BLaER1 treated with 17β-estradiol and CSF1 and Interleukin-3, amounts not matched to agents 10 nM and 100 nM (cell line): ENCODE data around the gene SALL3.
"Not testable (repeated sequence)": the region's sequence is repeated elsewhere in the genome, so short reads cannot be mapped to it uniquely, and the experiment has no call there.

Source experiments
- H3K27ac ChIP-seq, 11 experiments: shearing (Covaris generic); formaldehyde crosslinking; 2 replicates each; pipeline ENCODE4 v1.8.1; 2022
- H3K27me3 ChIP-seq, 11 experiments: shearing (Covaris generic); formaldehyde crosslinking; 2 replicates each; pipeline ENCODE4 v1.8.1; 2022
- H3K36me3 ChIP-seq, 11 experiments: shearing (Covaris generic); formaldehyde crosslinking; 2 replicates each; pipeline ENCODE4 v1.8.1; 2022
- H3K4me1 ChIP-seq, 10 experiments: shearing (Covaris generic); formaldehyde crosslinking; 2 replicates each; pipeline ENCODE4 v1.8.1; 2022
- H3K4me2 ChIP-seq, 11 experiments: shearing (Covaris generic); formaldehyde crosslinking; 2 replicates each; pipeline ENCODE4 v1.8.1; 2022
- H3K4me3 ChIP-seq, 10 experiments: shearing (Covaris generic); formaldehyde crosslinking; 2 replicates each; pipeline ENCODE4 v1.8.1; 2022
- H3K9ac ChIP-seq, 11 experiments: shearing (Covaris generic); formaldehyde crosslinking; 2 replicates each; pipeline ENCODE4 v1.8.1; 2022
- H3K9me3 ChIP-seq, 11 experiments: shearing (Covaris generic); formaldehyde crosslinking; replicated peaks in 1 of 11; 2 replicates each; pipeline ENCODE4 v1.8.1; 2022
- H4K20me1 ChIP-seq, 11 experiments: shearing (Covaris generic); formaldehyde crosslinking; 2 replicates each; pipeline ENCODE4 v1.8.1; 2022
- Cebpa-rat ChIP-seq, 11 experiments: shearing (Covaris generic); IDR thresholded peaks; 2 replicates each; pipeline ENCODE4 v1.8.1; 2022

The SALL3 gene

DNA sequence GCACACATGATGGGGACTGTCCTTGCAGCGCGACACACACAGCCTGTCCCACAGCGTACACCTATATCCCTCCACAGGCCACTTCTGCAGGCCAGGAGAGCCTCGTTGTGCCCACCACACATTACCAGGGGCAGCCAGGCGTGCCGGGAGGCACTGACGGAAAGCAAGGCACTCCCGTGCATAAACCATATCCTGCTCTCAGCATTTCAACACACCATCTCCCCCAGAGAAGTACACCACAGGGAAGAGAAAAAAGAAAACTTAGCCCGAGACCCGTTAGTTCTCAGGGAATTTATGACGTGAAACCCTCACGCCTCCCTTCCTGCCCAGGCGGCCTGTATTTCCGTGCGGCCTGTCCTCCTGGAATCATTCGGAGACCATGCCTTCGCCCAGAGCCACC, 24.6 kb upstream of the SALL3 start:
- Histone ChIP-seq H3K4me3 (no peak overlapping the region), H3K27me3 (no peaks in the 10 kb centered on the region), H3K36me3 (0 out of 22 replicates have a peak, but pooled peaks cover 0 to 3% (median 0%) of the 10 kb centered on the region in 11 experiments), H4K20me1 (no peaks in the 10 kb centered on the region), H3K27ac (no peak overlapping the region), H3K4me2 (peak overlapping the region in 4 of 11 experiments; percentile 0 to 15 (median 12); a peak in 4 of 22 replicates), H3K9me3 (peaks cover 18 to 37% (median 31%) of the 10 kb centered on the region in 11 experiments), H3K4me1 (peaks cover 0 to 14% (median 5%) of the 10 kb centered on the region in 10 experiments; a peak in 7 of 20 replicates), H3K9ac (no peak overlapping the region)
- TF ChIP-seq Cebpa-rat (IDR thresholded peaks at IDR 0.05): no peak

DNA sequence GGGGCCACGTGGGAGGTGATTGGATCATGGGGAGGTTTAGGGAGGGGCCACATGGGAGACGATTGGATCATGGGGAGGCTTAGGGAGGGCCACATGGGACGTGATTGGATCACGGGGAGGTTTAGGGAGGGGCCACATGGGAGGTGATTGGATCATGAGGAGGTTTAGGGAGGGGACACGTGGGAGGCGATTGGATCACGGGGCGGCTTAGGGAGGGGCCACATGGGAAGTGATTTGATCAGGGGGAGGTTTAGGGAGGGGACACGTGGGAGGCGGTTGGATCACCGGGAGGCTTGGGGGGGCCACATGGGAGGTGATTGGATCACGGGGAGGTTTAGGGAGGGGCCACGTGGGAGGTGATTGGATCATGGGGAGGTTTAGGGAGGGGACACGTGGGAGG, 22.5 kb upstream of the SALL3 start:
- TF ChIP-seq Cebpa-rat (IDR thresholded peaks at IDR 0.05): no peak

DNA sequence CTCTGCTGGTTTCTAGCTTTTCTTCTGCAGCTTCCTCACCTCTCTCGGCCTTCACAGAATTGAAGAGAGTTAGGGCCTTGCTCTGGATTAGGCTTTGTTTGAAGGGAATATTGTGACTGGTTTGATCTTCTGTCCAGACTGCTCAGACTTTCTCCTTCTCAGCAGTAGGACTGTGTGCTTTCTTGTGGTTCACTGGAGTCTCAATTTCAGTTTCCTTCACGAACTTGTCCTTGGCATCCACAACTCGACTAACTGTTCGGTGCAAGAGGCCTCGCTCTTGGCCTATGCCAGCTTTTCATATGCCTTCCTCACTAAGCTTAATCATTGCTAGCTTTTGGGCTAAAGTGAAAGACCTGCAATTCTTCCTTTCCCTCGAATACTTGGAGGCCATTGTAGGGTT, 18.9 kb upstream of the SALL3 start:
- H3K4me2 ChIP-seq: no peak overlapping the region

More for the DNA sequence above, 22.5 kb upstream of the SALL3 start:
- Histone ChIP-seq H3K27ac (no peak overlapping the region), H3K9me3 (peaks cover 6 to 18% (median 13%) of the 10 kb centered on the region in 11 experiments; a peak in 20 of 22 replicates), H3K4me3 (no peak overlapping the region), H3K4me1 (peaks cover 0 to 14% (median 5%) of the 10 kb centered on the region in 10 experiments; a peak in 7 of 20 replicates), H3K9ac (no peak overlapping the region), H3K27me3 (no peaks in the 10 kb centered on the region), H3K4me2 (no peak overlapping the region), H4K20me1 (no peaks in the 10 kb centered on the region), H3K36me3 (no peaks in the 10 kb centered on the region)

DNA sequence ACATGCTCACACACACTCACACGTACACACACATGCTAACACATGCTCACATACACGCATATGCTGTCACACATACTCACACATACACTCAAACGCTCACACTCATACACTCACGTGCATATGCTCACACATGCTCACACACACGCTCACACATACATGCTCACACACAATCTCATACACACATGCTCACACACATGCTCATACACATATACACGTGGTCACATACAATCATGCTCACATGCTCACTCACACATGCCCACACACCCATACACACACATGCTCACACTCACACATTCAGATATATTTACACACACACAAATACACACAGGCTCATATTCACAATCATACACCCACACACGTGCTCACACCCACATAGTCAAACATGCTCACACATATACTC, 17.5 kb upstream of the SALL3 start:
- no peak for TF ChIP-seq Cebpa-rat (IDR thresholded peaks at IDR 0.05)
- H3K27me3 ChIP-seq: no peaks in the 10 kb centered on the region
- H3K27ac ChIP-seq: no peak overlapping the region
- H3K36me3 ChIP-seq: no peaks in the 10 kb centered on the region
- H3K4me3 ChIP-seq: no peak overlapping the region
- H4K20me1 ChIP-seq: no peaks in the 10 kb centered on the region
- no peak overlapping the region for H3K9ac ChIP-seq
- H3K4me2 ChIP-seq: no peak overlapping the region
- peaks cover 0 to 21% (median 10%) of the 10 kb centered on the region in 10 experiments; a peak in 14 of 20 replicates for H3K4me1 ChIP-seq
- peaks cover 0 to 15% (median 7%) of the 10 kb centered on the region in 11 experiments; a peak in 8 of 22 replicates for H3K9me3 ChIP-seq

More for the DNA sequence above, 18.9 kb upstream of the SALL3 start:
- Histone ChIP-seq H3K9me3 (peaks cover 0 to 16% (median 8%) of the 10 kb centered on the region in 11 experiments; a peak in 8 of 22 replicates), H3K27me3 (no peaks in the 10 kb centered on the region), H3K4me1 (peaks cover 0 to 11% (median 0%) of the 10 kb centered on the region in 10 experiments; a peak in 4 of 20 replicates), H3K9ac (no peak overlapping the region), H4K20me1 (no peaks in the 10 kb centered on the region), H3K4me3 (no peak overlapping the region), H3K36me3 (no peaks in the 10 kb centered on the region), H3K27ac (no peak overlapping the region)
- TF ChIP-seq Cebpa-rat (IDR thresholded peaks at IDR 0.05): no peak

DNA sequence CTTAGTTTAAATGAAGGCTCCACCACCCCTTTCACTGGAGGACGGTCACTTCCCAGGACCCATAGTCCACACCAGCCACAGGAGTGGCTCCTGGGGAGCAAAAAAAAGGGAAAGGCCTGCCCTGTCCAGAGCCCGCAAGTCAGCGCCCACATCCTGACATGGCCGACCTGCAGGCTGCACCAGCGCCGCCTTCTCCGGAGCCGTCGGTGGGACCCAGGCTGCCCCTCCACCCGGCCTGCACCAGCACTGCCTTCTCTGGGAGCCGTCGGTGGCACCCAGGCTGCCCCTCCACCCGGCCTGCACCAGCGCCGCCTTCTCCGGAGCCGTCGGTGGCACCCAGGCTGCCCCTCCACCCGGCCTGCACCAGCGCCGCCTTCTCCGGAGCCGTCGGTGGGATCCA, 14.9 kb upstream of the SALL3 start:
- H3K27me3 ChIP-seq, H3K9me3 ChIP-seq, H3K27ac ChIP-seq, H3K9ac ChIP-seq, H3K4me3 ChIP-seq, H4K20me1 ChIP-seq, H3K36me3 ChIP-seq, H3K4me2 ChIP-seq: not testable (repeated sequence)
- H3K4me1 ChIP-seq: peaks cover 0 to 19% (median 12%) of the 10 kb centered on the region in 10 experiments; a peak in 14 of 20 replicates

DNA sequence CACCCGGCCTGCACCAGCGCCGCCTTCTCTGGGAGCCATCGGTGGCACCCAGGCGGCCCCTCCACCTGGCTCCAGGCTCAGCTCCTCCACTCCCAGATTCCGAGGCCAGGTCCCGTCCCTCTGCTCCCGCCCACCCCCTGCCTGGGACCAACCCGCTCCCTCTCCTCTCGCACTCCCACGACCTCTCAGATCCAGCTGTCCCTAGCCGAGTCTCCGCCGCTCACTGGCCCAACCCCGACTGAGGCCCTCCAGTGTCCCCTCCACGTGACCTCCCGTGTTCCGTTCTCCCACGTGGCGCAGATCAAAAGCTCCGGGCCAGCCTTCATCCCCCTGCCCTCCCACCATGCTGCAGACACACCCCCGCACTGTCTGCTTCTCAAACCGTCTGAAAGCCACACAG, 14.4 kb upstream of the SALL3 start:
- H3K4me2 ChIP-seq: no peak overlapping the region
- peaks cover 0 to 19% (median 12%) of the 10 kb centered on the region in 10 experiments; a peak in 14 of 20 replicates for H3K4me1 ChIP-seq
- no peaks in the 10 kb centered on the region for H4K20me1 ChIP-seq
- no peak for TF ChIP-seq Cebpa-rat (IDR thresholded peaks at IDR 0.05)
- H3K27me3 ChIP-seq: no peaks in the 10 kb centered on the region
- no peaks in the 10 kb centered on the region for H3K36me3 ChIP-seq
- H3K9ac ChIP-seq: no peak overlapping the region
- H3K9me3 ChIP-seq: peaks cover 0 to 8% (median 3%) of the 10 kb centered on the region in 11 experiments; a peak in 2 of 22 replicates
- H3K4me3 ChIP-seq: no peak overlapping the region
- H3K27ac ChIP-seq: no peak overlapping the region

DNA sequence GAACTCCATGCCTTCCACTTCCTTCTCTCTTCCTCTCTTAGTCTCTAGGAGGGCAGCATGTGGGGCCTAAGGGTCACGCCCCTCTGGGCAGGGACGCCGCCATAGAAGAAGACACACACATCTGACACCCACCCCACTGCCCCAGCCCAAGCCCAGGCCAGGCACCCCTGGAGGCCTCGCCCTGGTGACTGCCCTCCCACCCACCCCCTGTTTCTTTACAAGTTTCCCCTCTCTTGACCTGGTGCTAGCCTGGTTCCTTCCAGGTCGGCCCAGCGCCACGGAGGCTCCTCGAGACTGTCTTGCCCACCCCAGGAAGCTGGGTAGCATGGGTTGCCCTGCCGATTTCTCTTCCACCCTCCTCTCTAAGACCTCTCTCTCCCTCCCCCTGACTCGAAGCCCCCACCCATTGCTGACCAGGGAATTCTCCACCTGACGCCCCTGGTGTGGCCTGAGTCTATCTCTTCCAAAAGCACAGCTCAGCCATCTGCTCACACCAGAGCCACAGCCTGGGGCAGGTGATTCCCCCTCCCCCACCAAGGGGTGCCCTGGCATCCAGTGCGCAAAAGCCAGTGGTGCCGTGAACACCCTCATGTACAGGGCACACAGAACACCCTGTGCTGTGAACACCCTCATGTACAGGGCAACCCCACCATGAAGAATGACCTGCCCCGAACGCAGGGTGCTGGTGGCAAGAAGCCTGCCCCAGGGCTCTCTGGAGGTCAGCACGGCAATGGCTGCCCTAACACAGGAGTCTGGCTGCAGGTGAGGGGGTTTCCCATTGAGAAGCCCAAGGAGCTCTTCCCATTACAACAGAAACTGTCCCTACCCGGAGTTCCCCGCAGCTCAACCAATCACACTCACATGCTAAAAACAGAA, 13.5 kb upstream of the SALL3 start:
- no peaks in the 10 kb centered on the region for H4K20me1 ChIP-seq

DNA sequence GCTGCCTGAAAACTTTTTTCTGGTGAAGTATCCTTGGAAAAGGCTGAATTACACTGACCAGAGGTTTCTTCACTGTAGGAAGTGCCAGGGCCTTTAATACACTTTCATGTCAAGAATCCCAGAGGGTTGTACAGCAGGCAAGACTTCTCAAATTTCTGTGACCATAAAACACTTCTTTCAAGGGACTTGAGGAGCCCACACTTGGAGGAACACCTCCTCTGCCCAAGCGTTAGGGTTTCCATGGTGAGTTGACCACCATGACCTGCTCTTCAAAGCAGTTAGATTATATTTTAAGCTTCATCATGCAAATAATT, 12.9 kb upstream of the SALL3 start:
- H3K4me1 ChIP-seq: peaks cover 0 to 19% (median 12%) of the 10 kb centered on the region in 10 experiments; a peak in 14 of 20 replicates
- H3K9me3 ChIP-seq: peaks cover 0 to 8% (median 0%) of the 10 kb centered on the region in 11 experiments; a peak in 2 of 22 replicates
- H3K9ac ChIP-seq: no peak overlapping the region
- H3K4me3 ChIP-seq: no peak overlapping the region
- no peaks in the 10 kb centered on the region for H4K20me1 ChIP-seq
- H3K27ac ChIP-seq: no peak overlapping the region
- no peaks in the 10 kb centered on the region for H3K36me3 ChIP-seq
- H3K27me3 ChIP-seq: no peaks in the 10 kb centered on the region
- no peak for TF ChIP-seq Cebpa-rat (IDR thresholded peaks at IDR 0.05)
- peak overlapping the region in 9 of 11 experiments; percentile 2 to 69 (median 50); a peak in 16 of 22 replicates for H3K4me2 ChIP-seq

More for the DNA sequence above, 13.5 kb upstream of the SALL3 start:
- Histone ChIP-seq H3K4me3 (no peak overlapping the region), H3K9ac (no peak overlapping the region), H3K27ac (no peak overlapping the region), H3K9me3 (peaks cover 0 to 8% (median 0%) of the 10 kb centered on the region in 11 experiments; a peak in 1 of 22 replicates), H3K36me3 (no peaks in the 10 kb centered on the region), H3K4me1 (peaks cover 0 to 19% (median 12%) of the 10 kb centered on the region in 10 experiments; a peak in 14 of 20 replicates), H3K4me2 (peak overlapping the region in 9 of 11 experiments; percentile 2 to 69 (median 50); a peak in 15 of 22 replicates), H3K27me3 (no peaks in the 10 kb centered on the region)
- TF ChIP-seq Cebpa-rat (IDR thresholded peaks at IDR 0.05): no peak

DNA sequence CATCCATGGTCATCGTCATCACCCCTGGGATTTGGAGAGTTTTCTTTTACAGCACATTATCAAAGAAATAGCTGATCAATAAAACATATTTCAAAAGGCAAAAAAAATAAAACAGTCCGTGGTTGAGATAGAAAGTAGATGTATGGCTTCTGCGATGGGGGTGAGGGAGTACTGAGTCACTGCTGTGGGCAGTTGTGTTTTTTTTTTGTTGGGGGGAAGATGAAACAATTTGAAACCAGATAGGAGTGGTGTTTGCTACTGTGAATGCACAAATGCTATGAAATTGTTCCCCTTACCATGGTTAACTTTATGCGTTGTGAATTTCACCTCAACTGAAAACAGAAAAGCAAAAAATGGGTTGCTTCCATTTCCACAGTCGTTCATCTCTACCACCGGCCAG, 11.9 kb upstream of the SALL3 start:
- H3K36me3 ChIP-seq: no peaks in the 10 kb centered on the region
- no peak overlapping the region for H3K4me3 ChIP-seq
- no peak for TF ChIP-seq Cebpa-rat (IDR thresholded peaks at IDR 0.05)
- H4K20me1 ChIP-seq: no peaks in the 10 kb centered on the region
- H3K9ac ChIP-seq: no peak overlapping the region
- H3K4me2 ChIP-seq: 0 out of 22 replicates have a peak overlapping the region, but pooled peaks of 1 of the 11 experiments have one; percentile 50
- no peaks in the 10 kb centered on the region for H3K27me3 ChIP-seq
- peaks cover 0 to 13% (median 5%) of the 10 kb centered on the region in 11 experiments; a peak in 12 of 22 replicates for H3K9me3 ChIP-seq
- H3K27ac ChIP-seq: no peak overlapping the region
- peaks cover 0 to 19% (median 12%) of the 10 kb centered on the region in 10 experiments; a peak in 14 of 20 replicates for H3K4me1 ChIP-seq
